Erythroblast (primary cell): ENCODE results near the gene AUTS2.

Experiments used
- DNase-seq, 2 experiments: peaks; one replicate each; lab custom pipeline; 2025; lab: John Stamatoyannopoulos, UW
- GATA1 ChIP-seq: IDR thresholded peaks from 2 replicates; pipeline ENCODE4 v1.6.1; 2011; ENCODE audit warnings: low read depth, mild to moderate bottlenecking, control low read depth, low read length, moderate library complexity
- POLR2A ChIP-seq: IDR thresholded peaks from 2 replicates; pipeline ENCODE4 v1.6.1; 2011; ENCODE audit warnings: mild to moderate bottlenecking, low read length

Gene AUTS2

DNA sequence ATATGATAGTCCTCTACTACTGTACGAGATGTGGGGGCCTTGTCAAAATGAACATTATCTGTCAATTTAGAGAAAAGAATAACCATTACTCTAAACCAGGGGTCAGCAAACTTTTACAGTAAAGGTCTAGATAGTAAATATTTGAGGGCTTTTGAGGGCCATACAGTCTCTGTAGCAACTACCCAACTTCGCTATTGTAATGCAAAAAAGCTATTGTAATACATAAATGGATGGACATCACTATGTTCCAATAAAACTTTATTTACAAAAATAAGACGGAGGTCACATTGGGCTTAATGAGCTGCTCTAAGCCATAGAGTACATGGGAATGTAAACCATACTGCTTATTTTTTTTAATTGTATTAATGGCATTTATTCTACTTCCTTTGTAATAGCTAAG is 1055.9 kb downstream of the AUTS2 start:
- no peak for DNase-seq
- TF ChIP-seq POLR2A (no peak), GATA1 (no peak)

- TF ChIP-seq GATA1 (no peak), POLR2A (no peak)
- no peak for DNase-seq
These were observed 1056.7 kb downstream of the AUTS2 start for GRCh38 chr7:70654979-70655378.

GRCh38 chr7:70655694-70656093 is 1057.4 kb downstream of the AUTS2 start:
- no peak for DNase-seq
- TF ChIP-seq GATA1 (no peak), POLR2A (no peak)

DNA sequence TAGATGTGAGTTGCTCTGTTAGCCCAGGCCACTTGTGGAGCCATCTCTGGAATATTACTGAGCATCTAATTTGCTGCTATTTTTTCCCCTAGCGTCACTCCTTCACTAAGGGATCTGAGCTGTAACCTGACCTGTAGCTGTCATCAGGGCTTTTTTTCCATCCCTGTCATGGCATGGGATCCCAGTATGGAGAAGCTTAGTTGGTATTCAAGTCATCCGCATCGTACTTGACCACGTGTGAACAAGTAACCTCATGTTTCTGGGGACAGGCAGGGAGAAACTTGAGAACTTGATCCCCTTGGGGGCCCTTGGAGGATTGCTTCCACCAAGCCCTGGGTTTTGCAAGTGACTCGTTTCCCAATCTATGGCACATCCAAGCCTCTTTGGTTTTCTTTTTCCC is 1059.3 kb downstream of the AUTS2 start:
- TF ChIP-seq POLR2A (no peak), GATA1 (no peak)
- no peak for DNase-seq

DNA sequence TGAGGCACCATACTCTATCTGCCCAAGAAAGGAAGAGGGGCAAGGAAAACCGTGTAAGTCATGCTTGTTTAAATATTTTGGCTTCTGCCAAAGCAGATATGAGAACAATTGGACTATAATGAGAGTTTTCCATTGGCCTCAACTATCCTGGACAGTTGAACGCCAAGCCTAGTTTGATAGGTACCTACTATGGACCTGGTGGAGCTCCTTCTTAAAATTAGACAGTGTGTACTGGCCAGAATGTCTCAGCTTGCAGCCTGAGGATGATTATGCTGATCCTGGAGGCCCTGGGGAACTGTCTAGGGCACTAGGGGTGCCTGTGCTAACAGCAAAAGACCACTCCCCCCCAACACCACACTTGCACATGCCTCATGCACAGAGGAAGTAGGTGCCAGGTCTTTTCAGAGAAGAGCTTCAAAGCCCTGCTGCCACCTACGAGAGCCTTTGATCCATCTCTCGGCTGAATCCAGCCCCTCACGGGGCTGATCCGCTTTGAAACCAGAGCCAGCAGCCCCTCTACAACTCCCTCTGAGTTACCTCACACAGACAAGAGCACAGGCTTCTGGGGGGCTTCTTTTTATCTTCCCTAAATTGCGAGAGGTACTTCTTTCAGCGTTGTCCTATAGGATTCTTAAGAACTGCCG is 1059.8 kb downstream of the AUTS2 start:
- no peak for TF ChIP-seq GATA1
- TF ChIP-seq POLR2A: no peak
- no peak for DNase-seq

- TF ChIP-seq GATA1: no peak
- no peak for DNase-seq
These were observed 1061.0 kb downstream of the AUTS2 start for GRCh38 chr7:70659263-70659662.

DNA sequence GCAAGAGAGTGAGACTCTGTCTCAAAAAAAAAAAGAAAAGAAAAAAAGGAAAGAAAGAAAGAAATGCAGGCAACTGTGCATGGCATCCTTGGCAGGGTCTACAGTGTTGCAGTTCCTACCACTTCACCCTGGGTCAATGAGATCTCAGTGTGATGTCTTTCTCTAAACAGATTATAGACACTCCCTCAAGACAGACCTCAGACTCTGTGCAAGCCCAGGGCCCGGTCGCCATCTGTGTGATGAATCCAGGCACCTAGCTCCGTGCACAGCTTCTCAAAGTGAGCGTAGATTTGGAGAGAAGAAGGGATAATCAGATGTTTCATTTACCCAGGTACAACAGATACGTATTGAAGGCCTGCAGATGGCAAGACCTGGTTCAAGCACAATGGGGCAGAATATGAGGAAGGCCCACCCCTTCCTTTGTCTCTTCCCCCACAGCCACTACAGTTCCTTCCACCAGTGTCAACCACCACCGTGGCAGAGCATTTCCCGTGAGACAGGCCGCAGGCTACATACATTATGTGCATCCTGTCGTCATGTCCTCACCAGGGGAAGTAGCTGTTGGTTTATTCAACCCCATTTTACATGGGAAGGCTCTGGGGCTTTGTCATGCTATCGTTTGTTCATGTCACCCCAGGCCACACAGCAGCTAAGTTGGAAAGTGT is 1062.0 kb downstream of the AUTS2 start:
- DNase-seq: no peak
- TF ChIP-seq POLR2A (no peak), GATA1 (no peak)

DNA sequence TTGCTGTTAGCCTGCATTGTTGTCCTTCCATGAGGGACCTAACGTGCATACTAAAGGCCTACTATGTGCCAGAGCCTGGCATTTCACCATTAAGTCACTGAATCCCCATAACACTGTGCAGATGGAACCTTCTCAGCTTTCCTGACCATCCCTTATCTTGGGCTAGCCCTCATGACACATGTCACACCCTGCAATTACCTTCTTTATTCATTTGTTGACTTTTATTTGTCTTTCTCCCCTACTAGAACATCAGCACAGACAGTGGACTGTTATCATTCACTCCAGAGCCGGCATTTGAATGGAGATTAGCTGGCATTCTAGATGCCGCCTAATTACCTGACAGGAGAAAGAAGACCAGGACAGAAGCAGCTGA is 1062.5 kb downstream of the AUTS2 start:
- no peak for DNase-seq
- no peak for TF ChIP-seq GATA1
- TF ChIP-seq POLR2A: no peak

DNA sequence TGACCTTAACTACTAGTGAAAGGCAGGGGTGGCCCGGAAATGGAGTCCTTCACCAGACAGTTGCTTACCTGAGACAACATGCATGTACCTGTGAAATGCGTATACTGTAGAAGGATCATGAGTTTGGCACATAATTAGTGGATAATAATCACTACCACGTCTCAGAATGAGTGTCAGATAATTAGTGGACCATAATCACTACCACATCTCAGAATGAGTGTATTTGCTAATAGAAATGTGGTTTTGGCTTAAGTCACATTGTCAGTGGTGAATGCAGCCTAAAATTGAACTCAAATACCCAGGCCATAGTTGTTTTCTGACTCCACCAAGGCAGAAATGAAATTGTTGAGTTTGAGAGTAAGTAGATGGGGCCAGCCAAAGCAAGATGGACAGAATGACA is 1065.4 kb downstream of the AUTS2 start:
- DNase-seq: no peak
- TF ChIP-seq POLR2A (no peak), GATA1 (no peak)

DNA sequence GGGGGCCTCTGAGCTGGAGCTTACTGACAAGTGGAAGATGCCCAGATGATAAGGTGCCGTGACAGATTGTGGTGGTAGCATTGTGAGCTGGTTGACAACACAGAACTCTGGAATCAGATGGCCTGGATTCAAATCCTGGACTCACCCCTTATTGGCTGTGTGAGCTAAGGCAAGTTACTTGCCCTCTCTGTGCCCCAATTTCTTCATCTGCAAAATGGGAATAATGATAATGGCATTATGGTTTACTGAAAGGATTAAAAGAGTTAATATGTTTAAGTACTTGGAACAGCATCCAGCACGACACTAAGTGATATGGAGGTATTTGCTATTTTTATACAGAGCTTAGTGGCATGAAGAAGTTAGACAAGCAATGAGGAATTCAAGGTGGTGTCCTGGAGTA is 1067.7 kb downstream of the AUTS2 start:
- no peak for DNase-seq
- TF ChIP-seq GATA1 (no peak), POLR2A (no peak)

GRCh38 chr7:70667406-70667805 is 1069.1 kb downstream of the AUTS2 start:
- TF ChIP-seq GATA1 (no peak), POLR2A (no peak)
- DNase-seq: no peak

- TF ChIP-seq GATA1: no peak
- no peak for TF ChIP-seq POLR2A
- no peak for DNase-seq
These were observed 1070.5 kb downstream of the AUTS2 start for GRCh38 chr7:70668606-70669358.

- DNase-seq: no peak
- TF ChIP-seq GATA1 (no peak), POLR2A (no peak)
These were observed 1071.6 kb downstream of the AUTS2 start for GRCh38 chr7:70669854-70670253.

DNA sequence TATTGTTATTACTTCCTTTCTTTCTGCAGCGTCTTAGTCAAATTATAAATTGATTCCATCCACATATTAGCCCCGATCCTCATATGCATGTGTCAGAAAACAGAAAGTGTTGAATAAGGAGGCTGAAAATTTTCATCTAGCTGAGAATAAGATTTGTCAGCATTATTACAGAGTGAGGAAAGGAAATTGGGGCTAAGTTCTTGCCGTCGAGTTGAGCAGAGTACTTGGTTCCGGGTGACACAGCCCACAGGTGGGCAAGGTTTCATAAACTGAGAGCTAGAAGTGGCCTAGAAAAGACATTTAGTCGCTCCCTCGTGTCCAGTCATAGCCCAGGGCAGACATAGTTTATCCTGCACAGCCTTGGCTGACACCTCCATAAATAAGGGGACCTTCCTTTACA is 1072.0 kb downstream of the AUTS2 start:
- no peak for DNase-seq
- TF ChIP-seq GATA1 (no peak), POLR2A (no peak)
